Endothelial cell of umbilical vein (primary cell): ENCODE results near the gene MKRN1. TPM values are rescaled to one million over a fixed set of nuclear protein-coding genes. Genes with fewer than 3 reads are reported as not detected.

ENCODE experiments used
- BruUV-seq: library from RNA; stranded (reverse); fragments of 400-500 nt; replicated peaks from 2 replicates; lab custom pipeline; 2021; lab: Mats Ljungman, UMichigan
- CTCF ChIA-PET: fragments of 300-600, 350-600 bp; sonication (Branson Sonifier 250); formaldehyde crosslinking; loops from one replicate; lab custom pipeline; 2021; ENCODE audit warnings: antibody characterized with exemption, inconsistent platforms; lab: Charles Lee
- POLR2A ChIA-PET: fragments of 300-600, 350-600 bp; sonication (Branson Sonifier 250); formaldehyde crosslinking; loops from one replicate; lab custom pipeline; 2021; ENCODE audit warnings: antibody characterized with exemption, inconsistent platforms; lab: Charles Lee
- DNase-seq: peaks from one replicate; pipeline ENCODE4 v3.0.0-alpha.2; 2011; ENCODE audit warnings: low read depth, low spot score
- FAIRE-seq: peaks from 2 replicates; lab custom pipeline; 2011; peaks lifted over from hg19 to GRCh38; lab: Jason Lieb, UNC
- H2AFZ ChIP-seq: 2 replicates; pipeline ENCODE4 v1.6.0; 2012; ENCODE audit warnings: low read depth, low read length, control low read depth, inconsistent platforms
- H3K27ac ChIP-seq: 2 replicates; pipeline ENCODE4 v1.5.1; 2011; ENCODE audit warnings: low read depth, mild to moderate bottlenecking, control low read depth, low read length, moderate library complexity; ENCODE audit not compliant: insufficient read depth
- H3K27me3 ChIP-seq, 2 experiments: 2 replicates each; pipeline versions ENCODE4 v1.6.0 to v1.6.1; 2011; ENCODE audit warnings: low read length in 2 of 2, mixed read lengths in 1 of 2; ENCODE audit not compliant: control insufficient read depth in 2 of 2, insufficient read depth in 2 of 2
- H3K36me3 ChIP-seq, 2 experiments: 2 replicates in 1 of 2; 3 replicates in 1 of 2; pipeline ENCODE4 v1.5.1; 2011; ENCODE audit warnings: low read length in 2 of 2, mild to moderate bottlenecking in 1 of 2, moderate library complexity in 1 of 2; ENCODE audit not compliant: control insufficient read depth in 2 of 2, insufficient read depth in 2 of 2; ENCODE audit errors: extremely low read depth in 1 of 2
- H3K4me1 ChIP-seq: 3 replicates; pipeline ENCODE4 v1.5.1; 2011; ENCODE audit warnings: mild to moderate bottlenecking, low read length; ENCODE audit not compliant: control insufficient read depth, insufficient read depth; ENCODE audit errors: extremely low read depth
- H3K4me2 ChIP-seq: 2 replicates; pipeline ENCODE4 v1.6.1; 2011; ENCODE audit warnings: low read length, control low read depth, mixed read lengths; ENCODE audit not compliant: insufficient read depth
- H3K4me3 ChIP-seq, 3 experiments: fragments of 200-600 bp in 1 of 3; sonication (generic), shearing (Covaris generic) in 1 of 3; replicated peaks in 1 of 3; 2 replicates each; pipeline ENCODE4 v1.5.1; 2011 to 2016; ENCODE audit warnings: control low read depth in 3 of 3, low read length in 3 of 3, mild to moderate bottlenecking in 2 of 3, inconsistent platforms in 1 of 3, low read depth in 1 of 3, moderate library complexity in 1 of 3; ENCODE audit not compliant: insufficient read depth in 1 of 3
- H3K79me2 ChIP-seq: 2 replicates; pipeline ENCODE4 v1.6.0; 2012; ENCODE audit warnings: low read length, inconsistent platforms; ENCODE audit not compliant: control insufficient read depth, insufficient read depth
- H3K9ac ChIP-seq: replicated peaks from 2 replicates; pipeline ENCODE3; 2011; ENCODE audit warnings: low read length, control low read depth; ENCODE audit not compliant: insufficient read depth; ENCODE audit errors: extremely low read depth
- H3K9me1 ChIP-seq: replicated peaks from 3 replicates; pipeline ENCODE4 v1.6.0; 2011; ENCODE audit warnings: mild to moderate bottlenecking, low read length; ENCODE audit not compliant: control insufficient read depth, insufficient read depth; ENCODE audit errors: extremely low read depth
- H3K9me3 ChIP-seq: replicated peaks from 2 replicates; pipeline ENCODE4 v1.5.1; 2012; ENCODE audit warnings: low read length, inconsistent platforms; ENCODE audit not compliant: control insufficient read depth, insufficient read depth
- H4K20me1 ChIP-seq: replicated peaks from 2 replicates; pipeline ENCODE3; 2011; ENCODE audit warnings: mild to moderate bottlenecking, low read length; ENCODE audit not compliant: control insufficient read depth, insufficient read depth; ENCODE audit errors: extremely low read depth
- EZH2 ChIP-seq: IDR thresholded peaks from 2 replicates; pipeline ENCODE4 v1.6.1; 2012; ENCODE audit warnings: borderline replicate concordance, low read depth, mild to moderate bottlenecking, moderate library complexity, low read length, inconsistent platforms; ENCODE audit not compliant: severe bottlenecking
- FOS ChIP-seq: IDR thresholded peaks from 2 replicates; pipeline ENCODE4 v1.6.1; 2011; ENCODE audit warnings: mild to moderate bottlenecking, low read length, moderate library complexity, borderline replicate concordance; ENCODE audit not compliant: insufficient read depth
- GATA2 ChIP-seq: IDR thresholded peaks from 2 replicates; pipeline ENCODE4 v1.7.0; 2011; ENCODE audit warnings: low read depth, mild to moderate bottlenecking, moderate library complexity, mixed read lengths, low read length; ENCODE audit not compliant: insufficient read length, insufficient read depth
- MAX ChIP-seq: IDR thresholded peaks from 2 replicates; pipeline ENCODE4 v1.6.1; 2011; ENCODE audit not compliant: insufficient read depth, insufficient read length
- MYC ChIP-seq: IDR thresholded peaks from one replicate; pipeline ENCODE4 v1.6.1; 2011; ENCODE audit warnings: mild to moderate bottlenecking, low read depth, low read length
- POLR2A ChIP-seq: IDR thresholded peaks from 2 replicates; pipeline ENCODE4 v1.6.1; 2012; ENCODE audit warnings: low read depth, mild to moderate bottlenecking, control low read depth, low read length
- POLR2AphosphoS5 ChIP-seq: IDR thresholded peaks from 2 replicates; pipeline ENCODE4 v1.6.1; 2012; ENCODE audit warnings: low read depth, mild to moderate bottlenecking, control low read depth, low read length, moderate library complexity; ENCODE audit not compliant: insufficient read depth
- dilution Hi-C: fragments of 300-500 bp; cut with MboI; formaldehyde crosslinking; loops from one replicate; pipeline ENCODE4 v1.15.0; 2019; ENCODE audit warnings: low sequenced_read_pairs; ENCODE audit not compliant: extremely low pct_ligation_motif_present
- intact Hi-C: fragments of 100-400 bp; cut with micrococcal nuclease; formaldehyde crosslinking; loops from one replicate; pipeline ENCODE4 v1.10.0; 2022
- polyA plus RNA-seq, 4 experiments: library from polyadenylated mRNA; depleted of rRNA in 3 of 4; stranded (reverse) in 3 of 4; unstranded in 1 of 4; fragments of >200 nt; gene quantifications; 2 replicates each; pipeline versions ENCODE4 v1.2.1 to v1.2.3, GENCODE V29; 2011 to 2012; ENCODE audit warnings: missing spikeins in 1 of 4
- total RNA-seq: library from RNA; stranded (reverse); gene quantifications from 2 replicates; pipeline ENCODE4 v1.2.3, GENCODE V29; 2021
- TF ChIP-seq, protein P1 (sequence below), 2 donors: IDR thresholded peaks; 1 replicate in 1 of 2; 2 replicates in 1 of 2; pipeline ENCODE4 v1.5.1; 2011; ENCODE audit warnings: low read length in 2 of 2, mild to moderate bottlenecking in 2 of 2, moderate library complexity in 2 of 2, control low read depth in 1 of 2, inconsistent platforms in 1 of 2, low read depth in 1 of 2; ENCODE audit not compliant: insufficient read depth in 1 of 2; ENCODE audit errors: extremely low read depth in 1 of 2

The MKRN1 gene
- total and polyA plus RNA-seq, 2 donors (not counting 3 experiments of a cell fraction or from before 2014, with no cell fraction given): 24.9 to 52.2 TPM

DNA sequence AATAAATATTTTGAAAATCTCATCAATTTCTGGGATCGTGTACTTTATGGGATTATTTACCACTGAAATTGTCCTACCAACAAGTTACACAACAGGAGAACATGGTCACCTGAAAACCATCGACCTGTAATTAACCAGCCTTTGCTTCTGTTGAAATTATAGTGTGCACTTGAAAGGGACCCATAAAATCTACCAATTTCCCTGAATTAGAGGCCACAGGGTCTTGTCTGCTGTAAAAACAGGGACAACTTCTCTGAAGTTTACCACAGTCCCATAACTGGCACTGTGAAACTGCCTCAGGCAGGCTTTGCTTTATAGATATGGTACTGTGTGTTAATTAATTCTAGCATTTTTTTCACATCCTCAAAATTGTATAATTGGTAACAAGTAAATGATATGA, 37.8 kb downstream of the MKRN1 start:
- Histone ChIP-seq H3K4me2 (no peak overlapping the region), H4K20me1 (no peaks in the 10 kb centered on the region), H3K27ac (no peak overlapping the region), H3K4me1 (no peaks in the 10 kb centered on the region), H3K4me3 (no peak overlapping the region), H3K36me3 (no peaks in the 10 kb centered on the region), H3K9me1 (no peaks in the 10 kb centered on the region), H3K9me3 (no peaks in the 10 kb centered on the region), H3K79me2 (no peaks in the 10 kb centered on the region), H2AFZ (no peak overlapping the region), H3K9ac (no peak overlapping the region), H3K27me3 (no peaks in the 10 kb centered on the region)
- ChIA-PET POLR2A (interaction anchor here (0.6 kb wide), 1 partner anchor 73 kb away, joined by 4 read pairs; no protein-coding TSS in a partner anchor), CTCF (interaction anchor here (0.9 kb wide), 1 partner anchor 34 kb away, joined by 3 read pairs; no protein-coding TSS in a partner anchor)
- intact Hi-C loops: loop anchor here (5.0 kb wide), 1 partner anchor 44 kb away; the partner anchor contains the start of gene SLC37A3
- FAIRE-seq: no peak
- TF ChIP-seq, protein P1, sequence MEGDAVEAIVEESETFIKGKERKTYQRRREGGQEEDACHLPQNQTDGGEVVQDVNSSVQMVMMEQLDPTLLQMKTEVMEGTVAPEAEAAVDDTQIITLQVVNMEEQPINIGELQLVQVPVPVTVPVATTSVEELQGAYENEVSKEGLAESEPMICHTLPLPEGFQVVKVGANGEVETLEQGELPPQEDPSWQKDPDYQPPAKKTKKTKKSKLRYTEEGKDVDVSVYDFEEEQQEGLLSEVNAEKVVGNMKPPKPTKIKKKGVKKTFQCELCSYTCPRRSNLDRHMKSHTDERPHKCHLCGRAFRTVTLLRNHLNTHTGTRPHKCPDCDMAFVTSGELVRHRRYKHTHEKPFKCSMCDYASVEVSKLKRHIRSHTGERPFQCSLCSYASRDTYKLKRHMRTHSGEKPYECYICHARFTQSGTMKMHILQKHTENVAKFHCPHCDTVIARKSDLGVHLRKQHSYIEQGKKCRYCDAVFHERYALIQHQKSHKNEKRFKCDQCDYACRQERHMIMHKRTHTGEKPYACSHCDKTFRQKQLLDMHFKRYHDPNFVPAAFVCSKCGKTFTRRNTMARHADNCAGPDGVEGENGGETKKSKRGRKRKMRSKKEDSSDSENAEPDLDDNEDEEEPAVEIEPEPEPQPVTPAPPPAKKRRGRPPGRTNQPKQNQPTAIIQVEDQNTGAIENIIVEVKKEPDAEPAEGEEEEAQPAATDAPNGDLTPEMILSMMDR (IDR thresholded peaks at IDR 0.05; ENCODE audit: extremely low read depth in 1 of 2, insufficient read depth in 1 of 2, low read depth in 1 of 2, low read length in 2 of 2): no peak
- TF ChIP-seq MYC (no peak), EZH2 (no peak), POLR2A (no peak), POLR2AphosphoS5 (no peak)
- DNase-seq: no peak
- no TSS peak for BruUV-seq
- dilution Hi-C loops: no loop called here

GRCh38 chr7:140440593-140440992, 38.7 kb downstream of the MKRN1 start:
- no peak overlapping the region for H3K27ac ChIP-seq
- CTCF ChIA-PET: no interaction called here
- no TSS peak for BruUV-seq
- no peak overlapping the region for H3K4me3 ChIP-seq
- FAIRE-seq: no peak
- H3K9me1 ChIP-seq: no peaks in the 10 kb centered on the region
- POLR2A ChIA-PET: no interaction called here
- dilution Hi-C loops: no loop called here
- peaks cover 0 to 2% of the 10 kb centered on the region in 2 experiments for H3K27me3 ChIP-seq
- no peak for DNase-seq
- TF ChIP-seq MYC: no peak
- no peak for TF ChIP-seq MAX
- TF ChIP-seq POLR2AphosphoS5: no peak
- no peak for TF ChIP-seq FOS
- TF ChIP-seq GATA2: no peak
- TF ChIP-seq POLR2A: no peak
- no peak overlapping the region for H2AFZ ChIP-seq
- no peaks in the 10 kb centered on the region for H3K4me1 ChIP-seq
- no peaks in the 10 kb centered on the region for H3K36me3 ChIP-seq
- no peaks in the 10 kb centered on the region for H4K20me1 ChIP-seq
- H3K79me2 ChIP-seq: no peaks in the 10 kb centered on the region
- H3K9me3 ChIP-seq: no peaks in the 10 kb centered on the region
- H3K4me2 ChIP-seq: no peak overlapping the region
- intact Hi-C loops: loop anchor here (5.0 kb wide), 1 partner anchor 43 kb away; the partner anchor contains the start of gene SLC37A3
- H3K9ac ChIP-seq: no peak overlapping the region
